ENCODE measurements around the gene TEX36. TPM values are rescaled to one million over a fixed set of nuclear protein-coding genes. Genes with fewer than 3 reads are reported as not detected.

The TEX36 gene
- total and polyA plus RNA-seq, 2 donors (not counting 1 experiment from before 2014, with no cell fraction given): not detected

DNA sequence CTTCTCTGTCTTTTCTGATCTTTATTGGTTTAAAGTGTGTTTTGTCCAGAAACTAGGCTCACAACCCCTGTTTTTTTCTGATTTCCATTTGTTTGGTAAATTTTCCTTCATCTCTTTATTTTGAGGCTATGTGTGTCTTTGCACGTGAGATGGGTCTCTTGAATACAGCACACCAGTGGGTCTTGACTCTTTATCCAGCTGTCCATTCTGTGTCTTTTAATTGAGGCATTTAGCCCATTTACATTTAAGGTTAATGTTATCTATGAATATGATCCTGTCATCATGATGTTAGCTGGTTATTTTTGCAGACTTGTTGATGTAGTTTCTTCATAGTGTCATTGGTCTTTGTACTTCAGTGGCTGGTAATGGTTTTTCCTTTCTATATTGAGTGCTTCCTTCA is 10.1 kb downstream of the TEX36 start:
- Histone ChIP-seq H3K36me3 (ENCODE audit: control insufficient read depth, insufficient read depth, low read length) (no peaks in the 10 kb centered on the region), H3K27me3 (ENCODE audit: control insufficient read depth, insufficient read depth, low read length) (no peaks in the 10 kb centered on the region), H4K20me1 (ENCODE audit: control insufficient read depth, extremely low read depth, insufficient read depth, low read length) (no peaks in the 10 kb centered on the region), H3K4me3 (replicated peaks in 1 of 4; ENCODE audit: control extremely low read depth in 1 of 4, insufficient read depth in 1 of 4, low read depth in 3 of 4, low read length in 4 of 4) (no peak overlapping the region), H3K9ac (ENCODE audit: insufficient read depth, low read length) (no peak overlapping the region), H3K4me1 (ENCODE audit: control insufficient read depth, extremely low read depth, insufficient read depth, low read length) (no peaks in the 10 kb centered on the region), H2AFZ (ENCODE audit: low read length) (no peak overlapping the region), H3K4me2 (ENCODE audit: extremely low read depth, insufficient read depth, low read length) (no peak overlapping the region), H3K9me3 (ENCODE audit: control insufficient read depth, insufficient read depth, low read depth, low read length) (no peaks in the 10 kb centered on the region), H3K79me2 (ENCODE audit: control insufficient read depth, insufficient read depth, low read length) (no peaks in the 10 kb centered on the region), H3K27ac (ENCODE audit: insufficient read depth, low read length) (no peak overlapping the region)
- no peak for TF ChIP-seq CTCF (conservative IDR thresholded peaks at IDR 0.05 in 1 of 2, IDR thresholded peaks at IDR 0.05 in 1 of 2; ENCODE audit: low read depth in 1 of 2, low read length in 2 of 2)
- no peak for TF ChIP-seq EZH2 (IDR thresholded peaks at IDR 0.05; ENCODE audit: low read length, missing control alignments)
- no peak for DNase-seq (ENCODE audit: low read depth in 2 of 2)

DNA sequence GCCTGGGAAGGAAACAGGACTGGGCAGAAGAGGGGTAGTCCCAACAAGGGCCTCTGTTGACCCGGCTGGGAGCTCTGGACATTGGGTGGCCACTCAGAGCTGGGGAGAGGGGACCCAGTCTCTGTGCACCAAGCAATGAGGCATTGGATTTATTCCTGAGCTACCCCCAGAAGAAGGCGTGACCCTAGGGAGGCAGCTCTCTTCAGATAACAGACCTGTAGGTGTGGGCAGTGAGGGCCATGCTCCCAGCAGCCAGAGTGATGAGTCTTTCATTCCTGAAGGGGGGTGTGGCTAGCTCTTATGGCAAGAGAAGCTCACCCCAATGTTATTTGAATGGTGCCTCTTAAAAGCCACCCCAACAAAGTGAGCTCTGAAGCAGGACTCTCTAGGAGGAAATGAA is 20.4 kb downstream of the TEX36 start:
- H3K27ac ChIP-seq (ENCODE audit: insufficient read depth, low read length): peak overlapping the region; percentile 47
- peak in 1 of 2 donors; percentile 64 for DNase-seq (ENCODE audit: low read depth in 2 of 2)

GRCh38 chr10:125661941-125662515 is 20.9 kb downstream of the TEX36 start:
- no peaks in the 10 kb centered on the region for H4K20me1 ChIP-seq (ENCODE audit: control insufficient read depth, extremely low read depth, insufficient read depth, low read length)
- no peaks in the 10 kb centered on the region for H3K27me3 ChIP-seq (ENCODE audit: control insufficient read depth, insufficient read depth, low read length)
- H3K4me2 ChIP-seq (ENCODE audit: extremely low read depth, insufficient read depth, low read length): peak overlapping the region; percentile 40
- no peaks in the 10 kb centered on the region for H3K79me2 ChIP-seq (ENCODE audit: control insufficient read depth, insufficient read depth, low read length)
- no peaks in the 10 kb centered on the region for H3K9me3 ChIP-seq (ENCODE audit: control insufficient read depth, insufficient read depth, low read depth, low read length)
- no peak for TF ChIP-seq CTCF (conservative IDR thresholded peaks at IDR 0.05 in 1 of 2, IDR thresholded peaks at IDR 0.05 in 1 of 2; ENCODE audit: low read depth in 1 of 2, low read length in 2 of 2)
- TF ChIP-seq EZH2 (IDR thresholded peaks at IDR 0.05; ENCODE audit: low read length, missing control alignments): no peak
- peak overlapping the region; percentile 20 for H2AFZ ChIP-seq (ENCODE audit: low read length)
- H3K27ac ChIP-seq (ENCODE audit: insufficient read depth, low read length): peak overlapping the region; percentile 47
- H3K9ac ChIP-seq (ENCODE audit: insufficient read depth, low read length): no peak overlapping the region
- H3K36me3 ChIP-seq (ENCODE audit: control insufficient read depth, insufficient read depth, low read length): no peaks in the 10 kb centered on the region
- H3K4me1 ChIP-seq (ENCODE audit: control insufficient read depth, extremely low read depth, insufficient read depth, low read length): no peaks in the 10 kb centered on the region
- peak; percentile 72 to 94 for DNase-seq (ENCODE audit: low read depth in 2 of 2)
- H3K4me3 ChIP-seq (replicated peaks in 1 of 4; ENCODE audit: control extremely low read depth in 1 of 4, insufficient read depth in 1 of 4, low read depth in 3 of 4, low read length in 4 of 4): no peak overlapping the region

More for the DNA sequence above, 20.4 kb downstream of the TEX36 start:
- H3K4me3 ChIP-seq (replicated peaks in 1 of 4; ENCODE audit: control extremely low read depth in 1 of 4, insufficient read depth in 1 of 4, low read depth in 3 of 4, low read length in 4 of 4): no peak overlapping the region
- no peak overlapping the region for H3K4me2 ChIP-seq (ENCODE audit: extremely low read depth, insufficient read depth, low read length)
- H3K9ac ChIP-seq (ENCODE audit: insufficient read depth, low read length): no peak overlapping the region
- H3K79me2 ChIP-seq (ENCODE audit: control insufficient read depth, insufficient read depth, low read length): no peaks in the 10 kb centered on the region
- no peak for TF ChIP-seq CTCF (conservative IDR thresholded peaks at IDR 0.05 in 1 of 2, IDR thresholded peaks at IDR 0.05 in 1 of 2; ENCODE audit: low read depth in 1 of 2, low read length in 2 of 2)
- no peak for TF ChIP-seq EZH2 (IDR thresholded peaks at IDR 0.05; ENCODE audit: low read length, missing control alignments)
- no peak overlapping the region for H2AFZ ChIP-seq (ENCODE audit: low read length)
- H3K27me3 ChIP-seq (ENCODE audit: control insufficient read depth, insufficient read depth, low read length): no peaks in the 10 kb centered on the region
- H4K20me1 ChIP-seq (ENCODE audit: control insufficient read depth, extremely low read depth, insufficient read depth, low read length): no peaks in the 10 kb centered on the region
- no peaks in the 10 kb centered on the region for H3K9me3 ChIP-seq (ENCODE audit: control insufficient read depth, insufficient read depth, low read depth, low read length)
- H3K4me1 ChIP-seq (ENCODE audit: control insufficient read depth, extremely low read depth, insufficient read depth, low read length): no peaks in the 10 kb centered on the region
- H3K36me3 ChIP-seq (ENCODE audit: control insufficient read depth, insufficient read depth, low read length): no peaks in the 10 kb centered on the region
